Frontal cortex (tissue), 4 donors: ENCODE data around the gene CHST13. TPM values are rescaled to one million over a fixed set of nuclear protein-coding genes. Genes with fewer than 3 reads are reported as not detected.
A peak's percentile ranks its signal among the peaks of the same experiment; 100 is the strongest.

Experiments used
- DNase-seq, 2 donors: peaks; one replicate each; pipeline ENCODE4 v3.0.0; 2012; ENCODE audit warnings: low spot score in 2 of 2
- FAIRE-seq: peaks from 2 replicates; lab custom pipeline; 2012; peaks lifted over from hg19 to GRCh38; lab: Jason Lieb, UNC
- total RNA-seq: library from RNA; depleted of rRNA; stranded (reverse); fragments of >200 nt; gene quantifications from one replicate; pipeline ENCODE4 v1.2.3, GENCODE V29; 2014
- donor health status: control.
- donor health status: control.
- donor health status: control.

The CHST13 gene
- total RNA-seq, 1 donor from 2014 or later, result under 0.01 TPM

DNA sequence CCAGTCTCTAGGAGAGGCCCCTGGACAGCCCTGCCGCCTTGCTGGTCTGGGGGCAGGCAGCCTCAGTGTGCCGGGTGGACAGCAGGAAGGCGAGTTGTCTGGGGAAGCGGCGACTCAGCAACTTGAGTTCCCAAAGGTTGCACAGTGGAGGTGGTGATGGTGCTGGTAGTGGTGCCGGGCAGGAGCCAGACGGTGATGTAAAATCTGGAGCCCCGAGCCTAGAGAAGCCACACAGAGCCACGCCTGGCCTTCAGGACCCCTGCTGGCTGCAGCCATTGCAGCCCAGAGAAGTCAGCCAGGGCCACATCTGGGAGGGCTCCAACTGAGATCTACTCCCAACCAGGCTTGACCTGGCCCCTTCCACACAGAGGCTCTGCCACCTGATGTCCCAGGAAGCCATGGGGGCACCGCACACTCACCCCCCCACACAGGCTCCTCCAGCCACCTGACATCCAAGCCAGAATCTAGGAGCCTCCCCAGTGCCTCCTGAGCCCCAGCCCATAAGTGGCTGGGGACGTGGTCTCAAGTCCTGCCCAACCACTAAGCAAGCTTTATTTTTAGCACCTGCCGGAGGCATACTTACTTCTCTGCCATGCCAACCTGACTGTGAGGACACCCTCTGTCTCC lies 26.0 kb downstream of the CHST13 start:
- FAIRE-seq (no peak), DNase-seq (no peak)

DNA sequence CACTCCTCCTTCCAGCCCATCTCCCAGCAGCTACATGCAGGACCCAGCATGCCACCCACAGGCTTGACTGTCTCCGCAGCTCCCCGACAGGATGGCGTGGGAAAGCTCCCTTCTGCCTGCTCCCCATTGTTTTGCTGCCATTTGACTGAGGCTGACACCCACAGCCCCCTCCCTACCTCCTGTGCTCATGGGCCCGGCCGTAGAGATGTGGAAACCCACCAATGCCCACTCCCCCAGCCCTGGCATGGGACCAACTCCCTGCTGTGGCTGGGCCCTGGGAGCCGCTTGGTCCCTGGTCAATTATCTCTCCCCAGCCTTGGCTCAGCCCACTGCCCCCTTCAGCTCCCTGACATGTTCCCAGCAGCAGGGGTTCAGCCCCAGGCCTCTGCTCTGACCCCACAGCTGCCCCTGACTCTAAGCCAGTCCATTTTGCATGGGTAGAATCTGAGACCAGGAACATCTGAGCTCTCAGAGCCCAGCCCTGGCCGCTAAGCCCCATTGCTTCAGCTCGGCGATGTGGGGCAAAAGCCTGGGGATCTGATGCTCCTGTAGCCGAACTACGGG lies 26.6 kb downstream of the CHST13 start:
- peak in 1 of 2 donors; percentile 48 for DNase-seq
- no peak for FAIRE-seq

DNA sequence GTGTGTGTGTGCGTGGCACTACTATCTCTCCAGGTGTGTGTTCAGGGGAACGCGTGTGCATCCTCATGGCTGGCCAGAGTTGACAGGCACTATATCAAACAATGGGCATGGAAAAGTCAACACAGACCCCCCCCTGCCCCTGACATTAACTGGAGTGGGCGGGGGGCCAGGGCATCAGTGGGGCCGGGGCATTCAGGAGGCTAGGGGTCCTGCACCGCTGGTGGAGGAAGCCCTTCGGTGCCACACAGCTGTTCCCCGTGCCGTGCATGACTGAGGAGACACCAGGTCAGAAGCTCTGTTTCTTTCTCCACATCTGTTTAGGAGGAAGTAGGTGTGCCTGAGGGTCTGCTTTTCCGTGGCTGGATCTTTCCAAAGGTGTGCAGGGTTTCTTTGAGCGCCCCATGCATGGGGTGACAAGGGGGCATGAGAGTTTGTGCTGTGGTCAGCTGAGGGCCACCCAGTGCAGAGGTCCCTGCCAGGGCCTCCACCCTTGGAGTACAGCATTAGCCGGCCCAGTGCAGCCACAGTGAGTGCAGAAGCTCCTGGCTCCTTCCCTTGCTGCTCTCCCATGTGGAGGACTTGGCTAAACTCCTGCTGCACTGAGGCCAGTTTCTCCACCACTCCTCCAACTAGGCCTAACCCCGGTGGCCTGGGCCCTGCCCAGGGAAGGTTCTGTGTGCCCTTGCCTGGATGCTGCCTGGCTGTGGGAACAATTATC lies 27.3 kb downstream of the CHST13 start:
- no peak for DNase-seq
- no peak for FAIRE-seq

DNA sequence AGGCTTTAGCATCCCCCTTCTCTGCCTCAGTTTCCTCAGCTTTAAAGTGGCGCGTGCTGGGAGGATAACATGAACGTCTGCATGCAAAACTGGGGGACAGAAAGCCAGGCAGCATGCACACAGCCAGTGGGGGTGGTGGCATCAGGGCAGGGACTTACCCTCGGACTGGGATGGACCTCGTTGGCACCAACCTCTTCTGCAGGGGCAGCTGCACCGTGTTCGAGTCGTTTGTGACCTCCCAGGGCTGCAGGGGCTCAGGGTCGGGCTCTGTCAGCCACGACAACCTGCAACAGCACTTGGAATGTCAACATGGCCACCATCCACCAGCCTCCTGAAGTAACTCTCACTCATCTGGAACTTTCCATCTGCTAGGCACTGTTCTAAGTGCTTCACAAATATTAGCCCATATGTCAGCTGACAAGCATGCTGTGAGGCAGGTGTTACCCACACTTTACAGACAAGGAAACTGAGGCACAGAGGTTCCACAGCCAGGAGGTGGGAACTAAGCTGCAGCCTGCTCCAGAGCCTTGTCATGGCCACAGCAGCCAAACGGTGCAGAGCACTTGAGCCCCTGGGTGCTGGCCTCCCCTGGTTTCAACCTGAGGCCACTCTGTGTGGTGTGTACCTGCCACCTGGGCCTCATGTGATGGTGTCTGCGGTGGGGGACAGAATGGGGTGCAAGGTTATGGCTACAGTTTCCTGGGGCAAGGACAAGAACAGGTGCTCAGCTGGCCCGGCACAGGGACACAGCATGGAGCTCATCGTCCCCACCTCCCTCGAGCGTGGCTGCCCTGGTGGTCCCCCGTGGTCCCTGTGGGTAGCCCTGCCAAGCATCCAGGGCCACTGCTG lies 28.1 kb downstream of the CHST13 start:
- FAIRE-seq (no peak), DNase-seq (no peak)

DNA sequence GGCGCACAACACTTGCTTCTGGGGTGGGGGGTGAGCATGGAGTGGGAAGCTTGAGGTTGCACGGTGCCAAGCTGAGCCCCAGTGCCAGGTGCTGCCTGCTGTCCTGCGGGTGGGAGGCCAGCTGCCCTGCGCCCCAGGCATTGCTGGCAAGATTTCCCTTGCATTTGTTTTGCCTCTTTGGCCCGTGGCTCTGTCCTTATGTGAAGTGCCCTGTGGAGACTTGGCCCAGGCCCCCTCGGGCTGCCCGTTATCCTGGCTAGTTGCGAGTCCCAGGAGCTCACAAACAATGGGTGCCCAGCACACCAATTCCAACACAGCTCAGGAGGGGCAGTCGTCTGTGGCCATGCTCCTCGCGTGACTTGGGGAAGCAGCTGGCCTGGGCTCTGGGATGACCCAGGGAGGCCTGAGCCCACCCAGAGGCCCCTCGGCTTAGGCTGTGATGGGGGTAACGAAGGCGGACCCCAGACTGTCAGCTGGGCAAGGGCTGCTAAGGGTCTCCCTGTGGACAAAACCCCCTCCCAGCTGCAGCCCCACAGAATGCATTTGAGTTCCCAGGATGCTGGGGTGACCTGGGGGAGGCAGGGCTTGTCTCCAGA lies 28.8 kb downstream of the CHST13 start:
- DNase-seq (no peak), FAIRE-seq (no peak)

DNA sequence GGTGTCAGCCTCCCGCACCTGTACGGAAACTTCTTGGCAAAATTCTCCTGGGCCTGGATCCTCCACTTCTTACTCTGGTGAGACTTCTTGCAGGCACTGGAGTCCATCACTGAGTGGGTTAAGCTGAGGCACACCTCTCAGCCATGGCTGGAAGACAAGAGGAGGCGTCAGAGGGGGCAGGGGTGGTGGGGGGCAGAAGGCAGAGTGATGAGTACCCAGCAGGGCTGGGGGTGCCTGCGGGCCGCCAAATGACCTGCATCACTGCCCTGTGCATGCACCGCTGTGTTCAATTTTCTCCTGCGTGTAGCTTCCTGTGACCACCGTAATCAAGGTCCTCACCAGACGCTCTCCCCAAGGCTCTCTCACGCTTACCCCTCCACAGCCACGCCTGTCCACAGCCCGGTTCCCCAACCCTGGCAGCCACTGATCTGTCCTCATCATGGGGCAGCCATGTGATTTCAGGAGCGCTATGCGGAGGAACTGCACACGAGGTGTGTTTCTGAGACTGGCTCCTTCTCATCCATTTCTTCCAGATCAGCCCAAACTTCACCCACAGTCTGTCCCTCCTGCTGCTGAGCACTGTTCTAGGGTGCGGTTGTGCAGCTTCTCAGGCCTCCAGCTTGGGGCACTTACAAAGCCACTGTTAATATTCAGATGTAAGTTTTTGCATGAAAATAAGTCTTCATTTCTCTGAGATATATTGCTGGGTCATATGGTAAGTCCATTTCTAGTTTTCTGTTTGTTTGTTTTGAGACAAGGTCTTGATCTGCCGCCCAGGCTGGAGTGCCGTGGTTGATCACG lies 29.5 kb downstream of the CHST13 start:
- FAIRE-seq (no peak), DNase-seq (no peak)

DNA sequence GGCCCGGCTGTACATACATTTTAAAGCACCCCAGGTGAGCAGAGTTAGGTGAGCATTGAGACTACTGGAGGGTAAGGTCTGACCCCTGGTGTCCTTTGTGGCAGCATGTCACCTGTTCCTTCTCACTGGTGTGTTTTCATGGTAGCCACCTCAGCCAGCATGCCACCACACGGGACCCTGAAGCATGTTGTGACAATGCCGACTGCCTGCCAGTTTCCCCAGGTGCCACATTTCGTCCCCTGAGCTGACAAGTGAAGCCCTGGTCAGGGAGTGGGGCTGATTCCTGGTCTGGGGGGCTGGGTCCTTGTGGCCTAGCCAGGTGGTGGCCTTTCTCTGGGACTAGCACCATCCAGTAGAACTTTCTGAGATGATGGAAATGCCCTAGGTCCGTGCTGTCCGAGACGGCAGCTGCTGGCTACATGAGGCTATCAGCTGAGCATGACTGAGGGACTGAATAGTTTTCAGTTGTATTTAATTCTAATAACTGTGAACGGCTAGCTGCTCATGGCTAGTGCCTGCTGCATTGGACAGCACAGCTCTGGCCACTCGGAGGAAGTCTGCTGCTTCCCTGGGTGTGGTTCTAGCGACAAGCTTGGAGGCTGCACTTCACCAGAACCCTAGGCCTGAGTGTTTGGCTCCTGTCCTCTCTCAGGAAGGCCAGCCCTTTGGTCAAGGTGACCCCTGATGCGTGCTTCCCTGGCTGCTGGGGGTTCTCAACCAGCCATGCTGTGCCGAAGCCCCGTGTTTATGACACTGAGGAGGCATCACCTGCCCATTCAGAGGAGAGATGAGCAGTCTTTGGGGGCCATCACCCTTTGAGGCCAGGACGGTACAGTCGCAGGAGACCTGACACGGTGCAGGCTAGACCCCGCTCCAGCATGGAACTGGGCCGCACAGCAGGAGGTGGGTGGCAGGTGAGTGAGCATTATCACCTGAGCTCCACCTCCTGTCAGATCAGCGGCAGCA lies 30.9 kb downstream of the CHST13 start:
- FAIRE-seq (no peak), DNase-seq (no peak)

DNA sequence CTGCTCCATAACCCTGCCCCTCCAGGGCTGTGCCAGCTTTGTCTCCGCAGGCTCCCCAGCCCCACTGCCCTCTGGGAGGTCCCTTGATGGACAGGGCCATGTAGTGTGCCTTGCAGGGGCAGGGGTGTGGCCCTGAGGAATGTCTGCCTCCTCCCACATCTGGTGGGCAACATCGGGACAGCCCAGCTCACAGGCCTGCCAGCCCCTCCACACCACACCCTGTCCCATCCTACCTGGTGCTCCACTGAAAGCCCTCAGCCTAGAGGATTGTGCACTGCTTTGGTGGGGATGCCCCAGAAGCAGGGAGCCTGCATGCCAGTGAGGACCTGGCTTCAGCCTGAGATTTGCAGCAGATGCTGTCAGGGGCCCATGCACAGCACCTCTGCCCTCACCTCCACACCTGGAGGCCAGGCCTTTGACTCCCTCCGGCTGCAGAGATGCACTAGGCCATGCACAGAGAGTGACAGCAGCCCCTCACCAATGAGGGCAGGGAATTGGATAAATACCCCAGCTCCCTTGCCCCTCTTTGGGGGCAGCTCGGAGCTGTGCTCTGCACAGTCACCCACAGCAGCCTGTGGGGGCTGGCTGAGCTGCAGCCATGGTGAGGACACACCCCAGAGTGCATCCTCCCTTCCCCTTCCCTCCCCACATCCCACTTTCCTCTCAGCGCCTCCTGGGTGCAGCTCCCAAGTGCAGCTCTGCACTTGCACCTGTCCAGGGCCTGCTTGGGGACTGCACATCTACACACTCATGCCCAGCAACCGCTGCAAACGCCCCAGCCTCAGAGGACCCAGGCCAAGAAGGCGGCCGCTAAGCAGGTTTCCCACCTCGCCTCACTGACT lies 32.1 kb downstream of the CHST13 start:
- no peak for DNase-seq
- no peak for FAIRE-seq

DNA sequence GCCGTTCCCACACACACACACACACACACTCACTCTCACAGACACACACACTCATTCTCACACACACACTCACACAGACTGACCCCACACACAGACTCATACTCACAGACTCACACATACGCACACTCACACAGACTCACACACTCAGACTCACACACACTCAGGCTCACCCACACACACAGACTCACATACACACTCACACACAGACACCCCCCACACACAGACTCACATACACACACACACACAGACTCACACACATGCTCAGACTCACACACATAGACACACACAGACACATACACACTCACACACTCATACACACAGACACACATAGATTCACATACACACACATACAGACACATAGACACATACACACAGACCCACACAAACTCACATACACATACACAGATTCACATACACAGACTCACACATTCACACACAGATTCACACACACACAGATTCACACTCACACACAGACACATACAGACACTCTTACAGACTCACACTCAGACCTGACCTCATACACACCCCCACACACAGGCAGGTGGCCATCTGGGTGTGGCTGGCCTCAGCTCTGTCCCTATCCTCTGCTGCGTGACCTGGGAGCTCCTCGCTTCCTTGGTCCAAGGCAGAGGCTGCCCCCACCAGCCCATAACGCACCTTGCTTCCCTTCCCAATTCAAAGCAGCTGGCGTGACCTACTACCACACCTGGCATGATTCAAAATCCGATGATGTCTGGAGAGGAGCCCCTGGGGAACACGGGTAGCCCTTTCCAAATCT lies 32.9 kb downstream of the CHST13 start:
- DNase-seq (no peak), FAIRE-seq (no peak)

DNA sequence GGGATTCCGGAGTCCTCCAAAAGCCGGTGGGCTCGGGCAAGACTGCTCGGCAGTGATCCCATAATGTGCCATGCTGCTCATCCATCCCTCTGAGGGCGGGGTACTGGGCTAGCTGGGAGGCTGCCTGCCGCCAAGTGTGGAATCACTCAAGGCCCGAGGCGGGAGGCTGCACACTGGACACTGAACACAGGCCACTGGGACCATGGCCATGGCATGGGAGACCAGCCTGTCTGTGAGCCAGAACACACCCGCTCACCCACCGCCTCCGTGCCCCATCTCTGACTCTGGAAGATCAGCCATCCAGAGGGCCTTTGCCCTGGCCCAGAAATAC lies 33.4 kb downstream of the CHST13 start:
- DNase-seq (no peak), FAIRE-seq (no peak)

DNA sequence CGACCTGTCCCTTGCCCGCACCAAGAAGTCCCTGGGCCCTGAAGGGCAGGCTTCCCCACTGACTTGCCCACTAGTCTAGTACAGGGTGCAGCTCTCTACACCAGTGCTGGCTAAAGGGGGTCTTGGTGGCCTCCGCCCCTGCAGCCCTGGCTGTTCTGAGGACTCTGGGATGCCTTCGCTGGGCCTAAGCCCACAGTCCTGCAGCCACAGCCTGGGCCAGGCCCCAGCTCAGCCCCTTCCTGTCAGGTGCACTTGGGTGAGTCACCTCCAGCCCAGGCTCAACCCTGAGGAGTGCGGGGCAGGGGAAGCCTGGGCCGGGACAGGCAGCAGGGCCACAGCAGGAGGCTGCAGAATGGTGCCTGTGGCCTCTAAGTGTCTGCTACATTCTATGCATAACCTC lies 33.8 kb downstream of the CHST13 start:
- FAIRE-seq (no peak), DNase-seq (no peak)

DNA sequence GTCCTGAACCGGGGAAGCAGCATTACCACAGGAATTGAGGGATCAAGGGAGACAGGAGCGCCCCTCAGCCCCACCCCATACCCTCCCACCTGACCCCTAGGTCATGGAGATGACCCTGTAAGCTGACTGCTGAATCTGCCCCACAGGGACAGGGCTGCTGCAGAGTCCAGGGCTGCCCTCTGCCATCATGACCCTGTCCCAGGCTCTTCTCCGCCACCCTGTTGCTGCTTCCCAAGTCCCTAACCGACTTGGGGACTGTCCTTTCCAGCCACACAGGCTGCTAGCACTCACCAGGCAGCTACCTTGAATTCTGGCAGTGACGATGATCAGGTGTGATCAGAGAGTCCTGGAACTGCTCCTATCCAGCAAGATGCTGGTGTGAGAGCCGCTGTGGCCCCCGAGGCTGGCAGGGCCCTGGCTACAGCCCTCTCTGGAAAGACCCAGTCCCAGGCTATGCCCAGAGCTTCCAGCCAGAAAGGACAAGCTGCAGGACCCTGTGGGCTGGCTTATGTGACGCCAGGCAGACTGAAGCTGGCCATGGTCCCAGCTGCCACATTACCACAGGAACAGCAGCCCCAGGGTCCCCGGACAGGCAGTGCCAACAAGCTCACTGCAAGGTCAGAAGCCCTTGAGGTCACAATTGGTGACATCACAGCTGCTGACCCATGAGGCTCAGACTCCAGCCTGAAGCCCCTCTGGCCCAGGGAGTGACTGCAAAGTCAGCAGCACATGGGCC lies 34.5 kb downstream of the CHST13 start, which contains the start of gene C3orf22:
Gene C3orf22, minus strand, starts transcription at position 597 of the 736 bp plus-strand sequence. CDS start 5,542 bp downstream, outside the sequence.
- DNase-seq (no peak), FAIRE-seq (no peak)

DNA sequence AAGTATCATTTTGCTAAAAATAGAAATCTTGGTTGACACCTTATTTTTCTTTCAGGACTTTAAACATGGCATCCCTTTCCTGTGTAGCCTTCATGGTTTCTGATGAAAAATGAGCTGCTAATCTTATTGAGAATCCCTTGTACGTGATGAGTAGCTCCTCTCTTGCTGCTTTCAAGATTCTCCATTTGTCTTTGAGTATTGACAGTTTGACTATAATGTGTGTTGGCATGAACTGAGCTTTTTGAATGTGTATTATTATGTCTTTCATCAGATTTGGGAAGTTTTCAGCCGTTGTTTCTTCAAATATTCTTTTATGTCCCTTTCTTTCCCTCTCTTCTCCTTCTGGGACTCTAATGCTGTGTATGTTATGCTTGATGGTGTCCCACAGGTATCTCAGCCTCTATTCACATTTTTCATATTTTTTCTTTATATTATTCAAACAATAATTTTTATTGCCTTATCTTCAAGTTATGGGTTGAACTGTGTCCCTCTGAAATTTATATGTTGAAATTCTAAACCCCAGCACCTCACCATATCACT lies 38.9 kb downstream of the CHST13 start:
- FAIRE-seq (no peak), DNase-seq (no peak)

DNA sequence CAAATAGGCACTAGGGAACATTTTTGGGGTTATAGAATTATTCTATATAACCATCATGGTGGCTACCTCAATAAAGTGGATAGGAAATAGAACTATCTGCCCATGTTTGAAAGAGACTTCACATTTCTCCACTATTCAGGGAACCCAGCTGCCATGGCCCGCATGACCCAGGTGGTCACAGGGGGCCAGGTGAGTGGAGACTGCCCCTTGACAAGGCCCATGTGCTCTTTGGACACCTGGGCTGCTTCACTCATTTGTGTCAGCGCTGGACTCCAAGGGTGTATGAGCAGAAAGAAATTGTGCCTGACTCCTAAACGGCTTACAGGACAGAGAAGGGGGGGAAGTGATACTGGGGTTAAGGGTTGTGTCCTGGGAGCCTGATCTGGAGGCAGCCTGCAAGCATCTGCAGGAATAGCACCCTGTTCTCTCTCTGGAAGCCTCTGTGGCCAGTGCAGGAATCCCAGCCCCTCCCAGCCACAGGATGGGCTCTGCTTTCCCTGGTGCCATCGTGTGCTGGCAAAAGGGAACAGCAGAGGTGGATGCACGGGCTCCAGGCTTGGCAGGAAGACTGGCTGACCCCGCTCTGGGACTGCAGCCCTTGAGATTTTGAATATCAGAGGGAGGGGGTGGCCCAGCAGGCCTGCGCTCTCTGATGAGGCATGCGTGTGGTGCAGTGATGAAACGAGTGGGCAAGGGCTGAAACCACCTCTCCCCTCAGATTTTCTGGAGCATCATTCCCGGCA lies 43.9 kb downstream of the CHST13 start:
- DNase-seq, result no peak
- FAIRE-seq, result no peak

DNA sequence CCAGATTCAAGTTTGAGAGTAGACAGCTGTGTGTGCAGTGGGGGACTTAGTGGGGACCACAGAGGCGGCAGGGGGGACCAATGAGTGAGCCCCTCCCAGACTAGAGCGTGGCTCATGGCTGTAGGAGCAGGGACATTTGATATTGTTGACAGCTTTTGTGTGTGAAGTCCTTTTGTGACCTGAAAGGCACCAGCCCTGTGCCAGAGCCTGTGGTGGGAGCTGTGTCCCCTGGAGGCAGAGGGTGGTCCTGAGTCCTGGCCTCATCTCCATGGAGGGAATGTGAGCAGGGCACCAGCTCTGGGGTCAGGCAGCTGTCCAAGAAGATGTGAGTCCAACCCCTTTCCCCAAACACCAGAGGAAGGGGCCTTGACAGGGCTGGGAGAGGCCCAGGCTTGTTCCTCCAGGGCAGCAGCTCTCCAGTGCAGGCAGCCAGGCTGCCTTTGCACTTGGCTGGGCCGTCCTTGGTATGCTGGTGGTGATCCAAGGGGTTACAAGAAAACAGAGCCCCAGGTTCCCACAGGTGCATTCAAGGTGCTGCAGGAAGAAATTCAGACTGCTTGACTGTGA lies 44.9 kb downstream of the CHST13 start:
- DNase-seq, result no peak
- FAIRE-seq, result no peak
